ENCODE measurements around the gene SCRN1.

SCRN1 gene

DNA sequence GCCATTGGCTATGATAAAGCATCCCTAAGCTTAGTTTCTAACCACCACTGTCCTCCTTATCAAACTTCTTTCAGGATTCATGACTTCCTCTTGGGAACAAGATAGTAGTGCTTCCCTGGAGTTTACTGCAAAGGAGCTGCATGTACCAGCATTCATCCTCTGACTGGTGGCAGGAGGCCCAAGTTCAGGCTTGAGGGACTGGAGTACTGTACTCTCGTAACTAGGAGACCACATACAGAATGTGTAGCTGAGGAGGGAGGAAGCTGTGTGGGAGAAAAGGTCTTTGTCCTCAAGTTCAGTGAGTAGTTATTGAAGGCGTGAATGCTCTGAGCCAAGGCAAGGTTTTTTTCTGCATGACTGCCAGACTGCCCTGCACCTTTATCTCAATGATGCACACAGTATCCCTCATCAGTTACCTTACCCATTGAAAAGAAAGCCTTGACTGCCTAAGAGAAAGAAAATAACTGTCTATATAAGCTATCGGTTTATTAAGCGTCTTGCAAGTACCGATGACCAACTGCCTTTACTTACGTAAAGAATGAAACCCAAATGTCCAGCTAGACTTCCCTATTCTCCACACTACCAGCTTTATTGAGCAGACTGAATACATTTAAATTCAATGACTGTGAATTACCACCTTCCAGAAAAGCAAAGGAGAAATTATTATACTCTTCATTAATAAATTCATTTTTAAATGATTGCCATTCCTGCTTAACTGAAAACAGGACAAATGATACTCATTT lies 12.8 kb downstream of the SCRN1 start:
- Histone ChIP-seq H3K27me3 (ENCODE audit: insufficient read depth, low read length) (no peaks in the 10 kb centered on the region), H3K4ac (ENCODE audit: low read depth, low read length) (no peak overlapping the region), H3K9ac (ENCODE audit: low read length) (no peak overlapping the region), H2BK5ac (ENCODE audit: low read depth, low read length, poor library complexity) (no peak overlapping the region), H3K23ac (ENCODE audit: low read length) (no peak overlapping the region), H3K4me3 (ENCODE audit: low read depth, low read length) (no peak overlapping the region), H4K8ac (ENCODE audit: low read depth, low read length) (no peak overlapping the region), H3K36me3 (ENCODE audit: control insufficient read depth in 1 of 2, insufficient read depth in 2 of 2, low read length in 2 of 2) (no peaks in the 10 kb centered on the region), H4K12ac (ENCODE audit: low read depth, low read length) (no peak overlapping the region), H3K18ac (ENCODE audit: low read length) (no peak overlapping the region), H3K9me3 (ENCODE audit: insufficient read depth, low read depth, low read length) (no peaks in the 10 kb centered on the region), H2BK120ac (ENCODE audit: insufficient read depth, low read length, poor library complexity) (no peak overlapping the region), H3K79me1 (ENCODE audit: low read length) (no peaks in the 10 kb centered on the region), H3K4me2 (ENCODE audit: low read length) (no peak overlapping the region), H2AK5ac (ENCODE audit: low read length) (no peak overlapping the region), H2BK12ac (ENCODE audit: low read length) (no peak overlapping the region), H4K91ac (ENCODE audit: low read depth, low read length) (no peak overlapping the region), H2AFZ (ENCODE audit: insufficient read depth, low read length, poor library complexity) (no peak overlapping the region), H3K79me2 (ENCODE audit: control insufficient read depth, insufficient read depth, low read length, poor library complexity) (no peaks in the 10 kb centered on the region), H3K27ac (ENCODE audit: low read depth, low read length) (no peak overlapping the region), H3K14ac (ENCODE audit: low read length) (no peak overlapping the region), H3K4me1 (ENCODE audit: control insufficient read depth in 1 of 2, insufficient read depth in 2 of 2, low read length in 2 of 2) (no peaks in the 10 kb centered on the region)
- no CpG with 5 or more reads among the region's 6 CpGs for WGBS (ENCODE audit: extremely low coverage, insufficient coverage, insufficient read length)
- no peak for DNase-seq

DNA sequence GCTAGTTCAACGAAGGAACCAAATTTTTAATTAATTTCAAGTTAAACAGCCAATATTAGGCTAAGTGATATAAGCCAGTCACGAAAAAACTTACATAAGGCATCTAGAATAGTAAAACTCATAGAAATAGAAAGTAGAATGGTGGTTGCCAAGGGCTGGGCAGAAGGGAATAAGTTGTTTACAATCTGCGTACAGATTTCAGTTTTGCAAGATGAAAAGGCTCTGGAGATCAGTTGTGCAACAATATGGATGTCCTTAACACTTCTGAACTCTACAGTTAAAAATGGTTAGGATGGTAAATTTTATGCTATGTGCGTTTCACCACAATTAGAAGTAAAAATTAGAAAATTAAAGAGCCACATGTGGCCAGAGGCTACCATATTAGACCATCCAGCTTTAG lies 13.3 kb downstream of the SCRN1 start:
- Histone ChIP-seq H3K4me3 (ENCODE audit: low read depth, low read length) (no peak overlapping the region), H3K79me2 (ENCODE audit: control insufficient read depth, insufficient read depth, low read length, poor library complexity) (no peaks in the 10 kb centered on the region), H3K27ac (ENCODE audit: low read depth, low read length) (no peak overlapping the region), H2BK12ac (ENCODE audit: low read length) (no peak overlapping the region), H3K4ac (ENCODE audit: low read depth, low read length) (no peak overlapping the region), H2BK5ac (ENCODE audit: low read depth, low read length, poor library complexity) (no peak overlapping the region), H2AFZ (ENCODE audit: insufficient read depth, low read length, poor library complexity) (no peak overlapping the region), H3K9ac (ENCODE audit: low read length) (no peak overlapping the region), H3K14ac (ENCODE audit: low read length) (no peak overlapping the region), H4K91ac (ENCODE audit: low read depth, low read length) (no peak overlapping the region), H3K4me2 (ENCODE audit: low read length) (no peak overlapping the region), H3K36me3 (ENCODE audit: control insufficient read depth in 1 of 2, insufficient read depth in 2 of 2, low read length in 2 of 2) (no peaks in the 10 kb centered on the region), H3K4me1 (ENCODE audit: control insufficient read depth in 1 of 2, insufficient read depth in 2 of 2, low read length in 2 of 2) (no peaks in the 10 kb centered on the region), H3K9me3 (ENCODE audit: insufficient read depth, low read depth, low read length) (no peaks in the 10 kb centered on the region), H3K79me1 (ENCODE audit: low read length) (no peaks in the 10 kb centered on the region), H3K23ac (ENCODE audit: low read length) (no peak overlapping the region), H4K12ac (ENCODE audit: low read depth, low read length) (no peak overlapping the region), H3K27me3 (ENCODE audit: insufficient read depth, low read length) (no peaks in the 10 kb centered on the region), H3K18ac (ENCODE audit: low read length) (no peak overlapping the region), H2BK120ac (ENCODE audit: insufficient read depth, low read length, poor library complexity) (no peak overlapping the region), H4K8ac (ENCODE audit: low read depth, low read length) (no peak overlapping the region), H2AK5ac (ENCODE audit: low read length) (no peak overlapping the region)
- DNase-seq = no peak
- WGBS (ENCODE audit: extremely low coverage, insufficient coverage, insufficient read length) = no CpG with 5 or more reads among the region's 4 CpGs

DNA sequence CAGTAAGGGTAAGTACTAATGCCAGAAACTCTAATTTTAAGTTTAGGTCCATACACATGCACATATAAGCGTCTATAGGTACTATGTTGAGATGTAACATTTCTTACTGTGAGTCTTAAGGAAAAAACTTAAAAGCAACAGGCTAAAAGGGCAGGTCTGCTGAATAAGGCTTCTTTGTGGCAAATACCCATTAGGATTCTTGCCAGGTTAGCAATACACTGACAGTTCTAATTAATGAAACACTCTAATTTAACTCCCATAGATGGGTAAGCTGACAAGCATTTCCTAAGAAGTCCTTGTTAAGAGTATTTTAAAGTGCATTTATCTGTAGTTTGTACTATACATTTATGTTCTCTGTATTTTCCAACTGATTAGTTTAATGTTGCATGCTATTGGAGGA lies 14.0 kb downstream of the SCRN1 start:
- Histone ChIP-seq H4K8ac (ENCODE audit: low read depth, low read length) (no peak overlapping the region), H4K91ac (ENCODE audit: low read depth, low read length) (no peak overlapping the region), H2AK5ac (ENCODE audit: low read length) (no peak overlapping the region), H3K4me2 (ENCODE audit: low read length) (no peak overlapping the region), H3K79me2 (ENCODE audit: control insufficient read depth, insufficient read depth, low read length, poor library complexity) (no peaks in the 10 kb centered on the region), H4K12ac (ENCODE audit: low read depth, low read length) (no peak overlapping the region), H3K9ac (ENCODE audit: low read length) (no peak overlapping the region), H2AFZ (ENCODE audit: insufficient read depth, low read length, poor library complexity) (no peak overlapping the region), H3K4ac (ENCODE audit: low read depth, low read length) (no peak overlapping the region), H3K27ac (ENCODE audit: low read depth, low read length) (no peak overlapping the region), H2BK5ac (ENCODE audit: low read depth, low read length, poor library complexity) (no peak overlapping the region), H3K23ac (ENCODE audit: low read length) (no peak overlapping the region), H2BK12ac (ENCODE audit: low read length) (no peak overlapping the region), H3K18ac (ENCODE audit: low read length) (no peak overlapping the region), H3K79me1 (ENCODE audit: low read length) (no peaks in the 10 kb centered on the region), H3K14ac (ENCODE audit: low read length) (no peak overlapping the region), H2BK120ac (ENCODE audit: insufficient read depth, low read length, poor library complexity) (no peak overlapping the region), H3K27me3 (ENCODE audit: insufficient read depth, low read length) (no peaks in the 10 kb centered on the region), H3K36me3 (ENCODE audit: control insufficient read depth in 1 of 2, insufficient read depth in 2 of 2, low read length in 2 of 2) (no peaks in the 10 kb centered on the region), H3K9me3 (ENCODE audit: insufficient read depth, low read depth, low read length) (no peaks in the 10 kb centered on the region), H3K4me1 (ENCODE audit: control insufficient read depth in 1 of 2, insufficient read depth in 2 of 2, low read length in 2 of 2) (no peaks in the 10 kb centered on the region), H3K4me3 (ENCODE audit: low read depth, low read length) (no peak overlapping the region)
- DNase-seq = no peak
- whole genome bisulfite sequencing (ENCODE audit: extremely low coverage, insufficient coverage, insufficient read length) = no CpG with 5 or more reads among the region's 1 CpG

DNA sequence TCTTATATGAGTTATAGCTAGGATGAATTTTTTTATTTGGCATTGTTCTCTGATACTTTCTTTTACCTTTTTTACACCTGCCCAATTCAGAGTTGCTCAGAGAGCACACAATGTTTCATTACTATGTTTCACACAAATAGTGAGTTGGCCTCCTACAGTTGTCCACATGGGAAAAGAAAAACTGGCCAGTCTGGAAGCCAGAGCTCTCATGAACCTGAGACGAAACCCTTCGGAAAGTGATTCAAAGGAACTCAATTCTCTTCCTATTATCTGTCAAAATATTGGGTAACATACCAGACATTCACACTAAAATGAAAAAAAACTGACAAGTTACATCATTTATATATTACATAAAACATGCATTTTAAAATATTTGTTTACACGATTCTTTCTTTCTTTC lies 15.3 kb downstream of the SCRN1 start:
- Histone ChIP-seq H3K18ac (ENCODE audit: low read length) (no peak overlapping the region), H2AFZ (ENCODE audit: insufficient read depth, low read length, poor library complexity) (no peak overlapping the region), H3K36me3 (ENCODE audit: control insufficient read depth in 1 of 2, insufficient read depth in 2 of 2, low read length in 2 of 2) (no peaks in the 10 kb centered on the region), H4K91ac (ENCODE audit: low read depth, low read length) (no peak overlapping the region), H4K8ac (ENCODE audit: low read depth, low read length) (no peak overlapping the region), H3K79me2 (ENCODE audit: control insufficient read depth, insufficient read depth, low read length, poor library complexity) (no peaks in the 10 kb centered on the region), H3K79me1 (ENCODE audit: low read length) (no peaks in the 10 kb centered on the region), H3K14ac (ENCODE audit: low read length) (no peak overlapping the region), H3K27me3 (ENCODE audit: insufficient read depth, low read length) (no peaks in the 10 kb centered on the region), H2BK5ac (ENCODE audit: low read depth, low read length, poor library complexity) (no peak overlapping the region), H4K12ac (ENCODE audit: low read depth, low read length) (no peak overlapping the region), H3K27ac (ENCODE audit: low read depth, low read length) (no peak overlapping the region), H2BK12ac (ENCODE audit: low read length) (no peak overlapping the region), H3K9ac (ENCODE audit: low read length) (no peak overlapping the region), H3K23ac (ENCODE audit: low read length) (no peak overlapping the region), H2BK120ac (ENCODE audit: insufficient read depth, low read length, poor library complexity) (no peak overlapping the region), H3K9me3 (ENCODE audit: insufficient read depth, low read depth, low read length) (no peaks in the 10 kb centered on the region), H3K4ac (ENCODE audit: low read depth, low read length) (no peak overlapping the region), H3K4me1 (ENCODE audit: control insufficient read depth in 1 of 2, insufficient read depth in 2 of 2, low read length in 2 of 2) (peaks cover 0 to 2% of the 10 kb centered on the region in 2 experiments), H3K4me2 (ENCODE audit: low read length) (no peak overlapping the region), H3K4me3 (ENCODE audit: low read depth, low read length) (no peak overlapping the region), H2AK5ac (ENCODE audit: low read length) (no peak overlapping the region)
- no peak for DNase-seq
- no CpG with 5 or more reads among the region's 3 CpGs for WGBS (ENCODE audit: extremely low coverage, insufficient coverage, insufficient read length)

All from trophoblast cell (in vitro differentiated cells and primary cell).